Progenitor cell of endocrine pancreas (in vitro differentiated cells): ENCODE data around the gene THSD4. TPM values are rescaled to one million over a fixed set of nuclear protein-coding genes. Genes with fewer than 3 reads are reported as not detected.

Experiments
- DNase-seq: peaks from one replicate; pipeline ENCODE4 v3.0.0; 2021; ENCODE audit warnings: low spot score; ENCODE audit not compliant: unreplicated experiment
- H3K27ac Mint-ChIP-seq: 2 replicates; pipeline ENCODE4 v1.8.0; 2021; ENCODE audit warnings: mild to moderate bottlenecking, moderate library complexity, mixed read lengths
- H3K27me3 Mint-ChIP-seq: 2 replicates; pipeline ENCODE4 v1.8.0; 2021; ENCODE audit warnings: mixed read lengths
- H3K36me3 Mint-ChIP-seq: 2 replicates; pipeline ENCODE4 v1.8.0; 2022; ENCODE audit warnings: mixed read lengths; ENCODE audit not compliant: insufficient read depth
- H3K4me1 Mint-ChIP-seq: 2 replicates; pipeline ENCODE4 v1.8.0; 2021; ENCODE audit warnings: low read depth, mixed read lengths
- H3K4me3 Mint-ChIP-seq: 2 replicates; pipeline ENCODE4 v1.8.0; 2021; ENCODE audit warnings: low read depth, mild to moderate bottlenecking, moderate library complexity, mixed read lengths
- H3K9me3 Mint-ChIP-seq: 2 replicates; pipeline ENCODE4 v1.8.0; 2021; ENCODE audit warnings: low read depth, mixed read lengths
- total RNA-seq: library from RNA; stranded (reverse); gene quantifications from 2 replicates; pipeline ENCODE4 v1.2.1, GENCODE V29; 2021
- TF ChIP-seq, protein P1 (sequence below): fragments of 200-600 bp; sonication (generic); IDR thresholded peaks from one replicate; pipeline ENCODE4 v1.5.0; 2021; ENCODE audit warnings: antibody characterized with exemption, mild to moderate bottlenecking; ENCODE audit not compliant: unreplicated experiment

The THSD4 gene
- total RNA-seq, 1 donor from 2014 or later = 6.8 TPM

DNA sequence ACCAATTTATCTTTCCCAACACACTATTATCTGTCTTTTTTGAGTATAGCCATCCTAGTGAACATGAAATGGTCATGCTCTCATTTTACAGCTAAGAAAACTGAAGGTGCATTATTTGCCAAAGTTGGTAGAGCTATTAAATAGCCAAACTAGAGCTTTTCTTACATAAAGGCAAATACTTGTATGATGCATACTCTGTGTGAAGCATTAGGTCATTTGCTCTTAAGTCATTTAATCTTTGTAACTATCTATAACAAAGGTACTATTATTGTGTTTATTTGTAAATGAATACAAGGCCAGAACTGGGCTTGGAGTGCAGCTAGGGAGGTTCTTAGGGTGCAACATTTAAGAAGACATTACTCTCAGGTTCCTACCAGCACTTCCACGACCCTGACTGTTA is 123.7 kb downstream of the THSD4 start:
- no peak for DNase-seq
- no peaks in the 10 kb centered on the region for H3K36me3 Mint-ChIP-seq
- H3K27ac Mint-ChIP-seq = no peak overlapping the region
- H3K4me3 Mint-ChIP-seq = no peak overlapping the region
- no peaks in the 10 kb centered on the region for H3K4me1 Mint-ChIP-seq
- H3K27me3 Mint-ChIP-seq = peaks cover 18% of the 10 kb centered on the region
- no peaks in the 10 kb centered on the region for H3K9me3 Mint-ChIP-seq
- TF ChIP-seq, protein P1, sequence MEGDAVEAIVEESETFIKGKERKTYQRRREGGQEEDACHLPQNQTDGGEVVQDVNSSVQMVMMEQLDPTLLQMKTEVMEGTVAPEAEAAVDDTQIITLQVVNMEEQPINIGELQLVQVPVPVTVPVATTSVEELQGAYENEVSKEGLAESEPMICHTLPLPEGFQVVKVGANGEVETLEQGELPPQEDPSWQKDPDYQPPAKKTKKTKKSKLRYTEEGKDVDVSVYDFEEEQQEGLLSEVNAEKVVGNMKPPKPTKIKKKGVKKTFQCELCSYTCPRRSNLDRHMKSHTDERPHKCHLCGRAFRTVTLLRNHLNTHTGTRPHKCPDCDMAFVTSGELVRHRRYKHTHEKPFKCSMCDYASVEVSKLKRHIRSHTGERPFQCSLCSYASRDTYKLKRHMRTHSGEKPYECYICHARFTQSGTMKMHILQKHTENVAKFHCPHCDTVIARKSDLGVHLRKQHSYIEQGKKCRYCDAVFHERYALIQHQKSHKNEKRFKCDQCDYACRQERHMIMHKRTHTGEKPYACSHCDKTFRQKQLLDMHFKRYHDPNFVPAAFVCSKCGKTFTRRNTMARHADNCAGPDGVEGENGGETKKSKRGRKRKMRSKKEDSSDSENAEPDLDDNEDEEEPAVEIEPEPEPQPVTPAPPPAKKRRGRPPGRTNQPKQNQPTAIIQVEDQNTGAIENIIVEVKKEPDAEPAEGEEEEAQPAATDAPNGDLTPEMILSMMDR = no peak

- H3K4me1 Mint-ChIP-seq = no peaks in the 10 kb centered on the region
- TF ChIP-seq, protein P1 = no peak
Observed at GRCh38 chr15:71239592-71240364, 124.5 kb downstream of the THSD4 start.

GRCh38 chr15:71242292-71242691 is 127.0 kb downstream of the THSD4 start:
- no peaks in the 10 kb centered on the region for H3K9me3 Mint-ChIP-seq
- no peak overlapping the region for H3K4me3 Mint-ChIP-seq
- TF ChIP-seq, protein P1 = no peak
- DNase-seq = no peak
- H3K4me1 Mint-ChIP-seq = no peaks in the 10 kb centered on the region
- no peaks in the 10 kb centered on the region for H3K36me3 Mint-ChIP-seq
- H3K27me3 Mint-ChIP-seq = peaks cover 6% of the 10 kb centered on the region
- H3K27ac Mint-ChIP-seq = no peak overlapping the region

More at GRCh38 chr15:71239592-71240364, 124.5 kb downstream of the THSD4 start:
- DNase-seq = no peak
- H3K9me3 Mint-ChIP-seq = no peaks in the 10 kb centered on the region
- H3K27ac Mint-ChIP-seq = no peak overlapping the region
- no peaks in the 10 kb centered on the region for H3K36me3 Mint-ChIP-seq
- peaks cover 15% of the 10 kb centered on the region for H3K27me3 Mint-ChIP-seq
- no peak overlapping the region for H3K4me3 Mint-ChIP-seq

DNA sequence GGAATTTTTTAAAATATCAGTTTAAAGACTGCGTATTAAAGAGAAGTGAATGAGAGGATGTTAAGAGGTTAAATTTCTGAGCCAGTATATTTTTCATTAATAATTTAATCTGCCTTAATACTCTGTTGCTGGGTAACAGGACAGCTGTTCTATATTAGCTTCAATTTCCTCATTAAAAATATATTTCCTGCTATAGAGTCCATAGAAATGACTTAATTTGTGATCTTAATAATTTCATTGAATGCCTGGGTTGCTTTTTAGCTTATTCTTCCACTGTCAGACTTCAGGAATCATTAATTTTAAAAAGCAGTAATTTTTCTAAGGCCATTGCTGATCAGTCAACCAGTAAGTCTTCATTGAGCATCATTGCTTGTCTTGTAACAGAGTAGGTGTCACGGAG is 129.0 kb downstream of the THSD4 start:
- TF ChIP-seq, protein P1 = no peak
- Mint-ChIP-seq H3K27me3 (peaks cover 10% of the 10 kb centered on the region), H3K4me3 (no peak overlapping the region), H3K27ac (no peak overlapping the region), H3K36me3 (no peaks in the 10 kb centered on the region), H3K4me1 (no peaks in the 10 kb centered on the region), H3K9me3 (no peaks in the 10 kb centered on the region)
- no peak for DNase-seq

- DNase-seq = no peak
- Mint-ChIP-seq H3K27ac (no peak overlapping the region), H3K4me3 (no peak overlapping the region), H3K36me3 (no peaks in the 10 kb centered on the region), H3K9me3 (no peaks in the 10 kb centered on the region), H3K4me1 (no peaks in the 10 kb centered on the region), H3K27me3 (peaks cover 10% of the 10 kb centered on the region)
- TF ChIP-seq, protein P1 = no peak
Observed at GRCh38 chr15:71245588-71245987, 130.3 kb downstream of the THSD4 start.
